Muscle layer of duodenum (tissue), 2 donors: ENCODE results near the gene MAP3K14.

Source experiments
- H3K27ac ChIP-seq: one replicate; pipeline ENCODE4 v1.7.0; 2013; ENCODE audit warnings: mild to moderate bottlenecking, low read length
- H3K27me3 ChIP-seq: one replicate; pipeline ENCODE4 v1.7.0; 2013; ENCODE audit warnings: low read depth, mild to moderate bottlenecking, control low read depth, low read length
- H3K36me3 ChIP-seq, 2 donors: one replicate each; pipeline ENCODE4 v1.7.0; 2013; ENCODE audit warnings: low read length in 2 of 2, control low read depth in 1 of 2, mild to moderate bottlenecking in 1 of 2; ENCODE audit not compliant: insufficient read depth in 2 of 2, control insufficient read depth in 1 of 2
- H3K4me1 ChIP-seq, 2 donors: one replicate each; pipeline ENCODE4 v1.7.0; 2013; ENCODE audit warnings: low read length in 2 of 2, mild to moderate bottlenecking in 2 of 2, control low read depth in 1 of 2, moderate library complexity in 1 of 2; ENCODE audit not compliant: insufficient read depth in 2 of 2, control insufficient read depth in 1 of 2
- H3K4me3 ChIP-seq, 2 donors: one replicate each; pipeline ENCODE4 v1.7.0; 2013; ENCODE audit warnings: low read length in 2 of 2, low read depth in 1 of 2, mild to moderate bottlenecking in 1 of 2
- H3K9me3 ChIP-seq, 2 donors: one replicate each; pipeline ENCODE4 v1.7.0; 2013; ENCODE audit warnings: low read length in 2 of 2, control low read depth in 1 of 2, mild to moderate bottlenecking in 1 of 2; ENCODE audit not compliant: control insufficient read depth in 1 of 2
- donor health status: healthy.

Gene MAP3K14

GRCh38 chr17:45271603-45272002 is 45.2 kb downstream of the MAP3K14 start:
- H3K9me3 ChIP-seq: no peaks in the 10 kb centered on the region
- H3K27ac ChIP-seq: no peak overlapping the region
- H3K36me3 ChIP-seq: peaks cover 63 to 75% of the 10 kb centered on the region in 2 donors
- H3K4me1 ChIP-seq: peaks cover 0 to 4% of the 10 kb centered on the region in 2 donors
- no peak overlapping the region for H3K4me3 ChIP-seq
- H3K27me3 ChIP-seq: no peaks in the 10 kb centered on the region

DNA sequence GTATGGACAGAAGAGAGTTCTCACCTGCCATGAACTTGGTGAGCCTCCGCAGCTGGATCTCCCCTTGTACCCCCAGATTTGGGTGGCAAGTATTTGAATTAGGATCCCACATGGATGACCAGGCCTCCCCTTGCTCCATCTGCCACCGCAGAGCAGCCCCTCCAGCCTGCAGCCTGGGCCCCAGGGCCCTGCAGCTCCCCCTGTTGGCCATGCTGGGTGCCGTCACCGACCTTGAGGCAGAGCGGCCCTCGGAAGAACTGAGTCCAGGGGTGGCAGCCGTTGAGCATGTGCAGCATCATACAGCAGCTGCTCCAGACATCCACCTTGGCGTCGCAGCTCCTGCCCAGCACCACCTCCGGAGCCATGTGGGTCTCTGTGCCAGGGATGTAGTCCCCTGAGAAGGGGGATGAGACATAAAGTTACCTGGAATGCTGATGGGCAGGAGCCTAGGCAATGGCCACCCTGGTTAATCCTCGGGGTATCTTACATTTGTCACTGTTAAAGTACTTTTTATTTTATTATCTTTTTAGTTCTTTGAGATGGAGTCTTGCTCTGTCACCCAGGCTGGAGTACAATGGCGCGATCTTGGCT is 45.9 kb downstream of the MAP3K14 start:
- Histone ChIP-seq H3K4me3 (no peak overlapping the region), H3K27ac (no peak overlapping the region), H3K36me3 (peaks cover 70 to 82% of the 10 kb centered on the region in 2 donors), H3K9me3 (no peaks in the 10 kb centered on the region), H3K4me1 (peaks cover 0 to 4% of the 10 kb centered on the region in 2 donors), H3K27me3 (no peaks in the 10 kb centered on the region)

- Histone ChIP-seq H3K4me3 (no peak overlapping the region), H3K4me1 (peaks cover 0 to 4% of the 10 kb centered on the region in 2 donors), H3K36me3 (peaks cover 76 to 89% of the 10 kb centered on the region in 2 donors), H3K27ac (no peak overlapping the region), H3K27me3 (no peaks in the 10 kb centered on the region), H3K9me3 (no peaks in the 10 kb centered on the region)
These were observed 46.9 kb downstream of the MAP3K14 start for GRCh38 chr17:45269912-45270311.

DNA sequence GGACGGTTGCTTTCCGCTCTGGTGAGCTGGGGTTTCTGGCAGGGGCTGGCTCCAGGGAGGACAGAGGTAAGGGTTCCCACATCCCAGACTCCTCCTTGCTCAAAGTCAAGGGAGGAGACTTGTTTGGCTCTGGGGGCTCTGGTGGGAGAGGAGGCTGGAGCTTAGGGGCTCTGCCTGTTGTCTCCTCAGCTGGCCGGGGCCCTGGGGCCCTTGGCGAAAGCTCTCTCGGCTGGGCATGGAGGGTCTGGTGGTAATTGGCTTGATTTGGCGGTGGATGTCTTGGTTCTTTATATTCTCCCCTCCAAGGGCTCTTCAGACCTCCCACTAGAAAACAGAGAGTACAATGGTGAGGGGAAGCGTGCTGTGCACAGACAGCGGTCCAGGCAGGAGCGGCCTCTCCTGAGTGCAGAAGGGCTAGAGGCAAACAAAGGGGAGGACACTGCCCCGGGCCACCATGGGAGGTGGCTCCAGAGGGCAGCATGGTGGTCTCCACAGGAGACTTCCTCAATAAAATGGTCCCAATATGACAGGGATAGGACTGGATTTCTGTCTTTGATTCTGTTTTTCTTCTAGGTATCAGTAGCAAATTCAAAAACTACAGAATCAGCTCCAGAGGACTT is 49.3 kb downstream of the MAP3K14 start:
- H3K4me3 ChIP-seq: no peak overlapping the region

DNA sequence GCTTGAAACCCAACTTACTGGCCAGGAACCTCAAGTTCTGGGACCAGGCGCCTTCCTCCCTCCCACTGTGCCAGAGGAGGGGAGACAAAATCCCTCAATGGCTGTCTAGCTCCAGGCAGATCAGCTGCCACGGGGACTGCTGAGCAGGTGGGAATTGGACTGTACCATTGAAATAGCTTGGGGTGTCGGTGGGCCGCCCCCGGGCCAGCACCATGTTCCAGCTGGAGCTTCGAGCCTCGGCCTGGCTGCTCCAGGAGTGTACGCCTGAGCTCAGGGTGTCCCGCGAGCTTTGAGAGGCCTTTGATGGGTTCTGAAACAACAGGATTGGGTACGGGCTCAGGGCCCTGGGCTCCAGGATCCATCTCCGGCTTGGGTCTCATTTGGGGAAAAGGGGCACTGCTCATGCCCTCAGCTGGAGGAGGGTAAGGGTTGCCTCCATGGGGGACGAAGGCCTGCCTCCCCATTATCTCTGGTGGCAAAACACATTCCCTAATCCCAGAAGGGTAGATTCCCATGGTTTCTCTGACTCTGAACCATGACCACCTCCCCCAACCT is 50.4 kb downstream of the MAP3K14 start:
- H3K36me3 ChIP-seq: peaks cover 72% of the 10 kb centered on the region in 2 donors
- peaks cover 13 to 15% of the 10 kb centered on the region in 2 donors for H3K4me1 ChIP-seq
- H3K9me3 ChIP-seq: no peaks in the 10 kb centered on the region
- H3K27me3 ChIP-seq: no peaks in the 10 kb centered on the region
- peak overlapping the region; percentile 63 for H3K27ac ChIP-seq
- no peak overlapping the region for H3K4me3 ChIP-seq

More for the DNA sequence above, 49.3 kb downstream of the MAP3K14 start:
- no peaks in the 10 kb centered on the region for H3K9me3 ChIP-seq
- H3K27me3 ChIP-seq: no peaks in the 10 kb centered on the region
- H3K36me3 ChIP-seq: peaks cover 75 to 81% of the 10 kb centered on the region in 2 donors
- H3K4me1 ChIP-seq: peaks cover 6 to 12% of the 10 kb centered on the region in 2 donors
- H3K27ac ChIP-seq: no peak overlapping the region

- Histone ChIP-seq H3K36me3 (peaks cover 68% of the 10 kb centered on the region in 2 donors), H3K9me3 (no peaks in the 10 kb centered on the region), H3K4me3 (no peak overlapping the region), H3K27me3 (no peaks in the 10 kb centered on the region), H3K4me1 (peaks cover 13 to 18% of the 10 kb centered on the region in 2 donors), H3K27ac (peak overlapping the region; percentile 63)
These were observed 51.0 kb downstream of the MAP3K14 start for GRCh38 chr17:45265821-45266220.

GRCh38 chr17:45264988-45265387 is 51.8 kb downstream of the MAP3K14 start:
- peaks cover 60% of the 10 kb centered on the region in 2 donors for H3K36me3 ChIP-seq
- H3K27me3 ChIP-seq: no peaks in the 10 kb centered on the region
- no peak overlapping the region for H3K4me3 ChIP-seq
- no peak overlapping the region for H3K27ac ChIP-seq
- peaks cover 13 to 18% of the 10 kb centered on the region in 2 donors for H3K4me1 ChIP-seq
- H3K9me3 ChIP-seq: no peaks in the 10 kb centered on the region

DNA sequence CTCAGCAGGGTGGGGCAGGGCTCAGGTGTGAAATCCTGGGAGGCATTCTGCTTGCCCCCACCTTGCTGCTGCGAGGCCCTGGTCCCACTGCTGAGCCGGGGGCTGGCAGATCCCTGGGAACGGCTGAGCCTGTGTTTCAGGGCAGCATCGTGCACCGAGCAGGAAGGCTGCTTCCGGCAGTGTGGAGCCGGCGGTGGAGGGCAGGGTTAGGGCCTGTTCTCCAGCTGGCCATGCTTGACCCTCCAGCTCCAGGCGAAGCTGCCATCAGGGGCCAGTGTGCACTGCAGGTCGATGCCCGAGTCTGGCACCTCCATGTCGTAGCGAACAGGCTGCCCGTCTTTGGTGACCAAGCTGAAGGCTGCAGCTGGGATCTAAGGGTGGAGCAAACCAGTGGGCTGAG is 52.4 kb downstream of the MAP3K14 start:
- Histone ChIP-seq H3K27me3 (no peaks in the 10 kb centered on the region), H3K27ac (no peak overlapping the region), H3K9me3 (no peaks in the 10 kb centered on the region), H3K4me3 (no peak overlapping the region), H3K4me1 (peaks cover 13 to 18% of the 10 kb centered on the region in 2 donors), H3K36me3 (peaks cover 54 to 55% of the 10 kb centered on the region in 2 donors)

DNA sequence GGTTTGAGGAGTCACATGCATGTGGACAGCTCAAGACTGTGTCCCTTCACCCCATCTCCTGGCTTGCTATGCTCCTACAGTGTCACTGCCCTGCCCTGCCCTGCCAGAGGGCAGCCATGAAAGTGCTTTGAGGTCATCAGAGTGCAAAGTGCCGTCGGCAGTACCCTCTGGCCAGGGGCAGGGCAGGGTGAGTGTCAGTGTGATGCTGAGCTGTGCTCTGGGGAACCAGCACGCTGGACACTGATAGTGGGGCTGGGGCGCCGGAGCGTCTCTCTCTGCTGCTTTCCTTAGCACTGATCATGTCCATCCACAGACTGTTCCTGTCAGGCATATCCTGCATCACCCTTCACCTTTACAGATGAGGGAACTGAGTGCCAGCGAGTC is 53.4 kb downstream of the MAP3K14 start:
- Histone ChIP-seq H3K27ac (no peak overlapping the region), H3K27me3 (no peaks in the 10 kb centered on the region), H3K4me3 (no peak overlapping the region), H3K4me1 (peaks cover 13 to 18% of the 10 kb centered on the region in 2 donors), H3K9me3 (no peaks in the 10 kb centered on the region), H3K36me3 (peaks cover 45 to 47% of the 10 kb centered on the region in 2 donors)

DNA sequence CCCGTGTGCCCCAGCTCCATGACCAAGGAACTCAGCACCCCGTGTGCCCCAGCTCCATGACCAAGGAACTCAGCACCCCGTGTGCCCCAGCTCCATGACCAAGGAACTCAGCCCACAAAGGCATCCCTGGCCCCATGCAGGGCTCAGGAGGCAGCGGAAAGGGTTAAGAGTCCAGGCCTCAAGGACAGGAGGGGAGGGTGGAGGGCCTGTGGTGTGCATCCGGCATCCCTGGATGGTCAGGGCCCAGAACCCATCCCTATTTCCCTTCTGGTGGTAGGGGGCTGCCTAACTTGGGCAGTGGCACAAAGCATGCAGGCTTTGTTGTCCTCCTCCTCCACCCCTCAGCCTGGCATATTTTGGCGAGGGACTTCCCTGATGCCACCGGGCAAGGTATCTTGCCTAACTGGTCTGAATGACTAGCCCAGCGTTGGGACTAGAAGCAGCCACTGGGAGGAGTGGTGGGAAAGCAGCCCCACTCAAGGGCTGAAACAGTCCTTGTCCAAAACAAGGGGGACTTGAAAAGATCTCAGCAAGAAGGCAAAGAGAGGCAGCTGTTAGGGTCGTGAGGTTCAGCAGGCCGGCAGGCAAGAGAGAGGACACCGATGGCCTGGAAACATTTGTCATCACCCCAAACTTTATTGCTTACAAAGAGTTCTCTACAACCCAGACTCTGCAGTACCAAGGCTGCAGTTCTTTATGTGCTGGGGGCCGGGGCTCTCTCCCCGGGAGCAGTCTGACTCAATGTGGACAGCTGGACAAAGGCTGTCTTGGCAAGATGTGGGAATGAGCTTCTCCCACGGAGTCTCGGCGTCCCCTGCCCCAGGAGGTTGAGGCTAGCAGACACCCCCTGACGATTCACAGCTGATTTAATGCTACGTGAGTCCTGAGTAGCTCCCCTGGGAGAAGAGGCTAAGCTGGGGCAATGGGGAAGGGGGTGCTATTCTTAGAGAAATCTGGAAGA is 54.0 kb downstream of the MAP3K14 start:
- peaks cover 13 to 18% of the 10 kb centered on the region in 2 donors for H3K4me1 ChIP-seq
- peak overlapping the region; percentile 50 to 74 for H3K4me3 ChIP-seq
- no peaks in the 10 kb centered on the region for H3K27me3 ChIP-seq
- no peak overlapping the region for H3K27ac ChIP-seq
- no peaks in the 10 kb centered on the region for H3K9me3 ChIP-seq
- peaks cover 38 to 41% of the 10 kb centered on the region in 2 donors for H3K36me3 ChIP-seq
